HG03378 (cell line): ENCODE results near the gene BCL2A1.
"Not testable (repeated sequence)": the region's sequence is repeated elsewhere in the genome, so short reads cannot be mapped to it uniquely, and the experiment has no call there.

ENCODE experiments used
- ATAC-seq: cut with Tn5 transposase; IDR thresholded peaks from one replicate; pipeline ENCODE4 v1.9.1; 2021; ENCODE audit warnings: mild to moderate bottlenecking, moderate library complexity; ENCODE audit not compliant: unreplicated experiment

BCL2A1 gene

DNA sequence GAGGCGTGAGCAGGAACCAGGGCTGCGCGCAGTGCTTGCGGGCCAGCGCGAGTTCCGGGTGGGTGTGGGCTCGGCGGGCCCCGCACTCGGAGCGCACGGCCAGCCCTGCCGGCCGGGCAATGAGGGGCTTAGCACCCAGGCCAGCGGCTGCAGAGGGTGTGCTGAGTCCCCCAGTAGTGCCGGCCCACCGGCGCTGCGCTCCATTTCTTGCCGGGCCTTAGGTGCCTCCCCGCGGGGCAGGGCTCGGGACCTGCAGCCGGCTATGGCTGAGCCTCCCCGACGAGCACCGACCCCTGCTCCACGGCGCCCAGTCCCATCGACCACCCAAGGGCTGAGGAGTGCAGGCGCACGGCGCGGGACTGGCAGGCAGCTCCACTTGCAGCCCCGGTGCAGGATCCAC is 44.9 kb downstream of the BCL2A1 start:
- not testable (repeated sequence) for ATAC-seq

DNA sequence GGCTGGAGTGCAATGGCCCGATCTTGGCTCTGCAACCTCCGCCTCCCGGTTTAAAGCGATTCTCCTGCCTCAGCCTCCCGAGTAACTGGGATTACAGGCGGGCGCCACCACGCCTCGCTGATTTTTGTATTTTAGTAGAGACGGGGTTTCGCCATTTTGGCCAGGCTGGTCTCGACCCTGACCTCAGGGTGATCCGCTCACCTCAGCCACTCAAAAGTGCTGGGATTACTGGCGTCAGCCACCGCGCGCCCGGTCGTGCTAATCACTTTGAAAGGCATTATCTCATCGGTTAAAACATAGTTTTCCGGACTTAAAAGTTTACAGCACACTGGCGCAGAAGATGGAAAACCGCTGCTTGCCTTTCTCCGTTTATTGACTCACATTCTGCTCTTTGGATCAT is 46.6 kb downstream of the BCL2A1 start:
- no peak for ATAC-seq

- ATAC-seq = peak; percentile 94
Observed at GRCh38 chr15:79923515-79924169, 47.4 kb downstream of the BCL2A1 start.

GRCh38 chr15:79923079-79923514 is 47.9 kb downstream of the BCL2A1 start:
- ATAC-seq = peak; percentile 27

GRCh38 chr15:79922512-79923078 is 48.4 kb downstream of the BCL2A1 start:
- no peak for ATAC-seq

- no peak for ATAC-seq
Observed at GRCh38 chr15:79919749-79920511, 51.1 kb downstream of the BCL2A1 start.

DNA sequence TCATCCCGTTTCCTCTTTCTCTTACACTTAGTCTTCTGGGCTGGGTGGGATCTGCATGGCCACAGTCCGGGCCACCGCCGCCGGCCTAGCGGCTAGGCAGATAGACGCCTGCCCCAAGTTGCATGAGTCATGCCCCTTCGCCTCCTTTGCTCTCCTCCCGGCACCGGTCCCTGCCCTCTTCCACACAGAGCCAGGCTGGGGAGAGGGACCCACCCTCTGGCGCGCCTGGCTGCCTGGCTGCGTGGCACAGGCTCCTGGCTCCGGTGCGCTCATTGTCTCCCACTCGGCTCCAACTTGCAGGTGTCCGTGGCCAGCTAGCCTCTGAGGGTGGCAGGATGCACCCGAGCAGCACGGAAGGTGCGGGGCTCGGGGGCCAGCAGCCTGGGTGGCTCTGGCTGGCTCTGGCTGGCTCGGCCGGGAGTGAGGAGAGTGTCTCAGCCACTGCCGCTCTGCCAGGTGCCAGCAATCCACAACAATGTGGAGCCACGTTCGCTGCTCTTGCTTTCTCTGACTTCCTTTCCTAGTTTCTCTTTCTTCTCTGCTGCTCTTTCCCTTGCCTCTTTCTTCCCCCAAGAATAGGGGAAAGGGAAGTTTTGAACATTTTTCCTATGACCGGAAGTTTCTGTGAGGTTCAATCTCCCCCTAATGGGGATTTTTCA is 51.8 kb downstream of the BCL2A1 start:
- ATAC-seq = no peak

DNA sequence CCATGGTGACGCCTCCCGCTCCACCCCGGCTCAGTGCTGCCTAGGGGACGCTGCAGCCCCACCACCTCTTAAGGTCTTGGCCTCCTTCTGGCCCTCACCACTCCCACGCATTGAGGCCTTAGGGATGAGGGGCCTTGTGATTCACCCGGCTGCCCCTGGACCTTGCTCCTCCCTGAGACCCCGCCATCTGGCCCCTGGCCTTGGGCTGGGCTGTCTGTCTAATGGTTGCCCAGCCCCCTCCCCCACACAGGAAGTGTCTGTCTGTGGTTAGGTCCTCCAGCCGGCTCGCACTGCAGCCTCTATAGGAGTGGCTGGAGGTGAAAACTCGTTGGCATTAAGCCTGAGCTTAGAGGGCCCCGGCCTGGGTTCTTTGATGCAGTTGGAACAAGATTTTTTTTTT is 52.7 kb downstream of the BCL2A1 start:
- no peak for ATAC-seq

DNA sequence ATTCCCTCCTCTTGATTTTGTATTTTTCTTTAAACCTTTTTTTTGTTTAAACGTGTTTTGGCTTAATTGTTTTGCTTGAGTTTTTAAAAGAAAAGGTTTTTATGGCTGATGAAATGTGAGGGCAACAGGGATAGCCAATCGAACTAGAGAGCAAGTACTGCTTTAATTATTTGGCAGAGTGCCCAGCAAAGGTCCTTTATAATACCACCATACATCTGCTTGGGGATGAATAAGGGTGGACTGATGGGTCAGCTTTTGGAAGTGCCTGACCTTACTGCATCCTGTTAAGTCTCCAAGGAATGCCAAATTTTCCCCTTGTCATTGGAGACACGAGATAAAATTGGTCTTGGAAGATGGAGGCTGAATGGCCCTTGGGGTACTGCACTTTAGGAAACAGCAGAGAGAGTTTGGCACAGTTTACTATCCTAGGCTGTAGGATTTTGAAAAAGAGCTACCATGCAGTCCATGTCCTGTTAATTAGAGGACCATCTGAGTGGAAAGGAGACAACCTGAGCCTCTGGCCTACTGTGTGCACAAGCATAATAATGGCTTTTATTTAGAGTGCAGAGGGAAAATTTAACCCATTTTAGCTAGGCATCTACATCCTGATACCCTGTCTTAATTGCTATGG is 54.4 kb downstream of the BCL2A1 start:
- ATAC-seq = no peak

DNA sequence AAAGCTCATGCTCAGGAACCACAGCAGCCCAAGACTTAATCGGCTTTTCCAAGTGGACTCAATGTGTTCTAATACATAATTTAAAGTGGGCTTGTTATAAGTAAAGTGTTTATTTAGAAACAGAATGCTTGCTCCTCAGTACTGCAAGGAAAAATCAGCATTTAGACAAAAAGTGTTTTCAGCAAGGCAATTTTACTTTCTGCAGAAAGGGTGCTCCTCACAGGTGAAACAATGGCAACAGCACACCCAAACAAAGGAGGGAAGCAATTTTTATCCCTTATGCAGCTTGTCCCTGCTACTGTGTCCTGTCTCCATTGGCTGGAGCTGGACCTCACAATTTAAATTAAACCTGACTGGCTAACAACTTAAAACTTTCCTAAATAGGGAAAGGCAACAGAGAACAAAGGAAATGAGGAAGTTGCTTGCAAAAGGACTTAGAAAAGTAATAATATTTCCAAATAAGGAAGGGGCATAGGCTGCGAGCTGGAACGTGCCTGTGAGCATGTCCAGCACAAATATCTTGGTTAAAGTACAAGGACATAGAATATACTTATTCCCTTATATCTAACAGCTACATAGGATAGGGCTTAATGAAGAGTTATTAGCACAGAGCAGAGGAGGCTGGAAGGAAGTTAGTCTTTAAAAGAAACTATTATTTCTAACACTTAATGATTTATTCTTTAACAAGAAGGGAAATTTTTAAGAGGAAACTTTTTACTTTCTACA is 55.1 kb downstream of the BCL2A1 start:
- ATAC-seq = not testable (repeated sequence)

DNA sequence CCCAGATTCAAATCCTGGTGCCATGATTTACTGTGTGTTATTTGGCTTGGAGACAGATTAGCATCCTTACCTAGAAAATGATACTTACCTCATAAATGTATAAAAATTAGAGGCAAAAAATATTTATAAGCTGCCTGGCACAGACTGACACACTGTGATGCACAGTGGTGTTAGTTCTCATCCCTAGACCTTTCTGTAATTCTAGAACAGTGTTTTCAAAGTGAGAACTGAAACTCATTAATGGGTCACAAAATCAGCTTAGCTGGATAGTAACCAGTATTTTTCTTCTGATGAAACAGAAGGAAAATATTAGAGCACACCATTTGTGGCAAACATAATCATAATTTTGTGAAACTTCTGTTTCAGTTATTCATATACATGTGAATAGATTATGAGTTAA is 56.3 kb downstream of the BCL2A1 start:
- ATAC-seq = no peak
